T-helper 2 cell treated with Interferon-gamma antibody and Interleukin-4, amounts not matched to agents 100 ng/mL and 5 ng/mL, for 36 hours (primary cell): ENCODE measurements around the gene ACER3. TPM values are rescaled to one million over a fixed set of nuclear protein-coding genes. Genes with fewer than 3 reads are reported as not detected.
"Not testable (repeated sequence)": the region's sequence is repeated elsewhere in the genome, so short reads cannot be mapped to it uniquely, and the experiment has no call there.

Experiments used
- intact Hi-C: fragments of 100-400 bp; cut with micrococcal nuclease; formaldehyde crosslinking; loops from one replicate; pipeline ENCODE4 v1.15.1; 2023
- total RNA-seq: library from RNA; stranded (reverse); gene quantifications from 2 replicates; pipeline ENCODE4 v1.2.3, GENCODE V29; 2022

Gene ACER3
- total RNA-seq, 1 donor from 2014 or later: 18.1 TPM

DNA sequence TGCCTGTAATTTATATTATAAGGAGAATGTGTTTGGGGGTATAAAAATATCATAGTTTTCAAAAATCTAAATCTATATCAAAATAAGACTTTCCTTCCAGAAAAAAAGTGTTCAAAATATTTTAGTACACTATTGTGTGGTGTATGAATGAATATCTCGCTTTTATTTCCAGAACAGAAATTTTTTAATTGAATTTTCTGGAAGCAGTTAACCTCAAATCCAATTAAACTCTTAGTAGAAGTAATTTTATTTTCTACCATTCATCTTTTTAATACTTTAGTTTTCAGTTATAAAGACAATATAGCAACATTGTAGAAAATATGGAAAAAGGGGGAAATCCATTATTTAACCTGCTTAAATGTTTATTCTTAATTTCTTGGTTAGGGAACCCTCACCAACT is 58.7 kb downstream of the ACER3 start:
- intact Hi-C loops: loop anchor here (1.0 kb wide), 3 partner anchors 59 to 185 kb away; partner anchors contain the start of gene ACER3

DNA sequence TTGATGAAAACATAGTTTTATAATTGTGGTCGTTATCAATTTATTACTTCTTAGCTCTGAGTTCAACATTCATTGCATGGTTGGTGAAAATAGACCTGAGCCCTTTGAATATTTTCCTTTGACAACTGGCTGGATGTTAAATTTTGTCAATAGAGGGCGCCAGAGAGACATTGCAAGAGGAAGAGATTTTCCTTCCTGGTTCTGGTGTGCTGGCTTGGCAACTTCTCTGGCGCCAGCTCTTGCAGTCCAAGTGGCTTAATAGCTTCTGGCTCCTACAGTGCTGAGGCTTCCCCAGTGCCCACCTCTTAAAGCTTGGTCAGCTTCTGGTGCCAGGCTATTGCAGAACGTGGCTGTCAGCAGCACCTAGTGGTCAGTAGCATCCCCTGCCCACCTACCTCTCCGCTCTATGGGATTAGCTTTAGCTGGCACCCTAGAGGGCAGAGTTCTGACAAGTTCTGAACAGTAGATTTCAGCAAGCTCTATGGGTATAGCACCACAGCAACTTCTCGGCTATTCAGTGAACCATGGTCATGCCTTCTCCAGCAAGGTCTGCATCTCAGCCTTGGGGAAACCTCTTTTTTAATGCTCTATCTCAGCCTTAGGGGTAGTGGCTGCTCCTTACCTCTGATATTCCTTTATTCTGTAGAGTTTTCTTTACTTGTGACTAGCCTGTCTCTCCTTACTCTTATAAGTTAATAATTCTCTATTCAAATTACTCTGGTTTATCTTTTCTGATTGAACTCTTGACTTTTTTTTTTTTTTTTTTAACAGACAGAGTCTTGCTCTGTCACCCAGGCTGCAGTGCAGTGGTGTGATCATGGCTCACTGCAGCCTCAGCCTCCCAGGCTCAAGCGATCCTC is 59.4 kb downstream of the ACER3 start:
- intact Hi-C loops: loop anchor here (1.0 to 5.0 kb wide), 4 partner anchors 60 to 186 kb away; partner anchors contain the start of gene ACER3

DNA sequence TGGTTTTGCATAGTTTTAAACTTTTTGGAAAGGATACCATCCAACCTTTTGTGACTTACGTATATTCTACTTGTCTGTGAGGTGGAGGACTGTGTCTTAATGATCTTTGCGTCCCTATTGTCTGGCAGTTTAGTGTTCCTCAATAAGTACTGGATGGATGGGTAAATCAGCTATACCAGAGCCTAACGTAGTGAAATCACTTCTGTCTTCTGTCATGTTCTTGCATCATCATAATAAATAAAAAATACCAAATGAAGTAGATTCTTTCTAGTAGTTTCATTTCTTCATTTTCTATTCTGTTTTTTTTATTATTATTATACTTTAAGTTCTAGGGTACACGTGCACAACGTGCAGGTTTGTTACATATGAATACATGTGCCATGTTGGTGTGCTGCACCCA is 66.4 kb downstream of the ACER3 start:
- intact Hi-C loops: no loop called here

DNA sequence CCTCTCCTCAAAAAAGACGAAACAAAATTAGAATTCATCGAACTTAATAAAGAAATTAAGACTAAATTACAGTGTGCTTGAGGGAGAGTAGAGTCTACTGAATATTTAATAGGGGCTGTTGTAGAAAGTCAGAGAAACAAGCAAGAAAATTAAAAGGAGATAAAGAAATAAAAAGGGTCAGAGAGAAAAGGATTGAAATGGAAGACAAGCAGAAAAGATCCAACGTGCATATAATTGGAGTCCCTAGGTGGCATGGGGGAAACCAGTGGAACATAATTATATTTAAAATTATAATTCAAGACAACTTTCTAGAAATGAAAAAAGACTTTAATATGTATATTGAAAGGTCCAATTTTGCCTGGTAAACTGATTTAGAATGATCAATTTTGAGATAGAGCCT is 74.3 kb downstream of the ACER3 start:
- intact Hi-C loops: no loop called here

DNA sequence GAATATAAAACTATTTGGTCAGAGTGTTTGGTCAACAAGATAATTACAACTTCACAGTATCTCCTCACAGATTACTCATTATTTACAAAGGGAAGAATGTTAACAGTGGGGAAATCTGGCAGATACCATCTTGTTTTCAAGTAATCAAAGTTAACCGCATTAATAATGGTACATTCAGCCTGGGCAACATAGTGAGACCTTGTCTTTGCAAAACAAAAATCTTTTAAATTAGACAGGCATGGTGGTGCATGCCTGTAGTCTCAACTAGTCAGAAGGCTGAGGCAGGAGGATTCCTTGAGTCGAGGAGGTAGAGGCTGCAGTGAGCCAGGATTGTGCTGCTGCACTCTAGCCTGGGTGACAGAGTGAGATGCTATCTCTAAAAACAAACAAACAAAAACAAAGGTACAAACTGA is 78.5 kb downstream of the ACER3 start:
- intact Hi-C loops: no loop called here

DNA sequence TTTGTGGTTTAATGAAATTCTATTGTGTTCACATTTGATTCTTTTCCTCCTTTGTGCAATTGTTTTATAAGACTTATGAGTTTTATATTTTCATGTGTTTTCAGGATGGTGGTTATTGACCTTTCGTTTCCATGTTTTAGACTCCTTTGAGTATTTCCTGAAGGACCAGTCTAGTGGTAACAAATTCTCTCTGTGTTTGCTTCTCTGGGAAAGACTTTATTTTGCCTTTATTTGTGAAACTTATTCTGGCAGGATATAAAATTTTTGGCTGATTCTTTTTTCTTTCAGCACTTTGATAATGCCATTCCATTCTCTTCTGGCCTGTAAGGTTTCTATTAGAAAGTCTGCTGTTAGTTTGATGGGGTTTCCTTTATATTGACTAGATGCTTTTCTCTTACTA is 83.5 kb downstream of the ACER3 start:
- intact Hi-C loops: no loop called here

DNA sequence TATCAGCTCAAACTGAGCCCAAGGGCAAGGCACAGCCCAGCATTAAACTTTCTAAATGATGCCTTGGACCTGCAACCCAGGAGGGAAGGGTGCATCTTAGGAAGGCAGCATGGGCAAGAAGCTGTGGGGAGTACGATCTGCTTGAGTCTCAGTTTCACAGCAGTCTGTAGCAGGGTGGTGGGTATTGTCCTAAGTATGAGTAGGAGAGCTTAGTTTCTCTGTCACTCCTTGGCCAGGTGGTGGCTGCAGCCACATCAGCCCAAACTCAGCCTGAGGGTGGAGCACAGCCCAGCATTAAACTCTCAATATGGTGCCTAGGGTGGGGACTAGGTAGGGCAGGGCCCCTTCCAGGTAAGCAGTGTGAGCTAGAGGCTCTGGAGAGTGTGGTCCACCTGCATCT is 85.5 kb downstream of the ACER3 start:
- intact Hi-C loops: no loop called here

DNA sequence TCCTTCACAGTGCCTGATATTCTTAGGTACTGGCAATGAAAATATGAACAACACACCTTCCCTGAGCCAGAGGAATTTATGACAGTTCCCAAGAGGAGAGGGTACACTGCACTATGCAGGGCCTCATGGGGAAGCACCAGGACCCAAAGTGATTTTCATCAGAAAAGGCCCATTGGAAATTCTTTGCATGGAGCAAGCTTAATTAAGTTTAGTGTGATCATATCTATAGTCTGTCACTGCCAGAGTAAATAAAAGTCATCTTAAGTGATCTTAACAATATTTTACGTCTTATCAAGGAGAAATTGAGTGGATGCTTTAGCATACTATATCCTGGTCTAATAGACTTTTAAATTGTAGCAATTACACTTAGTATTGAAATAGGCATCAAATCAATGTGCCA is 86.5 kb downstream of the ACER3 start:
- intact Hi-C loops: no loop called here

DNA sequence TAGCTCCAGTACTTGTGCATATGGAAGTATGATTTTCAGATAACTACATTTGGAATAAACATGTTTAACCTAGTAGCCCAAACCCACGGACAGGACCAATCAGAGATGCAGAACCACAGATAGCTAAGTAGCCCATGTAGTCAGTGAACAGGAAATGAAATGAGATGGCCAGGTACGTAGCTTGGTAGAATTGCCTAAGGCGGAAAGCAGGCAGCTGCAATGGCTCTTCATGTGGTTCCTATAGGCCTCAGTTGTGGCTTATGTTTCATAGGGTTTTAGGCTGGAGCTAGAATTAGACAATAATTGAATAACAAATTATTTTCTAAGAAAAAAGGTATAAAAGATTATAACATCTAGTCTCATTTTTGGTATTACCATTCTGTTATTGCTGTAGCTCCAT is 87.1 kb downstream of the ACER3 start:
- intact Hi-C loops: no loop called here

DNA sequence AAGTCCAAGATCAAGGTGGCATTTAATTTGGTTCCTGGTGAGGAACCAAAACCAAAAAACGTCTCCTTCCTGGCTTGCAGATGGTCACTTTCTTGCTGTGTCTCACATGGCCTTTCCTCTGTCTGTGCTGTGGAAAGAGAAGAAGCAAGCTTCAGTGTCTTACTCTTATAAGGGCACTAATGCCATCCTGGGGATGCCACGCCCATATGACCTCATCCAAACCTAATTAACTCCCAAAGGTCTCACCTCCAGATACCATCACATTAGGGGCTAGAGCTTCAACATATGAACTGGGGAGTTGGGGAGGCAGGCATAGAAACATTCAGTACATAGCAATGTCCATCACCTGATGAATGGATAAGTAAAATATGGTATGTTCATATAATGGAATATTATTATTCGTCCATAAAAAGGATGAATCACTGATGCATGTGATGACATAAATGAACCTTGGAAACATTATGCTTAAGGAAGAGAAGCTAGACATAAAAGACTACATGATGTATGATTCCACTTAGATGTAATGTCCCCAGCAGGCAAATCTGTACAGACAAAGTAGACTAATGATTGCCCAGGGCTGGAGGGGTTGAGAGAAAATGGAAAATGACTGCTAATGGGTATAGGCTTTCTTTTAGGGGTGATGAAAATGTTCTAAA is 94.9 kb downstream of the ACER3 start:
- intact Hi-C loops: no loop called here

DNA sequence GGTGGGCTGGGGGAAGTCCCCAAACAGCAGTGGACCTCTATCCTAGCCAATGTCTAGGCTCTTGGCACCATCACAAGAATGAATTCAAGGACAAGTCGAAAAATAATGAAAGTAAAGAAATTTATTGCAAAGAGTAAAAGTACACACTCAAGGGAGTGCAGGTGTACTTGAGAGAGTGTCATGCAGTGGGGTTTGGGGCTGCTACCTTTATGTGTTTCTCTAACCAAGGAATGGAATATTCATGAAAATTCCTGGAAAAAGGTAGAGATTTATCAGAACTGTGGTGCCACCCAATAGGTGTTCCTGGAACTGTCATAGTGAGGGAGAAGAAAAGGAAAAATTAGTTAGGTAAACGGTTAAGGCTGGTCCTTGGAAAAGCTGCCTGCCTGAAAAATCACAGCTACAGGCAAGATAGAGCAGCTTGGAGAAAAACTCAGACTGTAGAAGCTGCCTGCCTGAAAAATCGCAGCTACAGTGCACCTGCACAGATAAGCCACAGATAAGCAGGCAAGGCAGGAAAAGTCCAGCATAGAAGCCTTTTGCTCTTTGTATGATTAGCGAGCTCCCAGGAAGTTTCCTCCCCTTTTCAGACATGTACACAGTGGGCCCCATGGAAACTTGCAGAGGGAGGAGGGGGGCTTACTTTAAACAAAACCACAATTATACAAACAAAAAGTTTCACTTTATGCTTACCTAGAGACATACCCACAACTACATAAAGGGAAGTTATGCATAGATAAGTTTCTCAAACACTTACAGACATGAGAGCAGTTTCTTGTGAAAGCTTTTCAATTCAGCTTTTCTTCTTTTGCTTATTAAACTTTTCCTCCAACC is 102.1 kb downstream of the ACER3 start:
- intact Hi-C loops: no loop called here

DNA sequence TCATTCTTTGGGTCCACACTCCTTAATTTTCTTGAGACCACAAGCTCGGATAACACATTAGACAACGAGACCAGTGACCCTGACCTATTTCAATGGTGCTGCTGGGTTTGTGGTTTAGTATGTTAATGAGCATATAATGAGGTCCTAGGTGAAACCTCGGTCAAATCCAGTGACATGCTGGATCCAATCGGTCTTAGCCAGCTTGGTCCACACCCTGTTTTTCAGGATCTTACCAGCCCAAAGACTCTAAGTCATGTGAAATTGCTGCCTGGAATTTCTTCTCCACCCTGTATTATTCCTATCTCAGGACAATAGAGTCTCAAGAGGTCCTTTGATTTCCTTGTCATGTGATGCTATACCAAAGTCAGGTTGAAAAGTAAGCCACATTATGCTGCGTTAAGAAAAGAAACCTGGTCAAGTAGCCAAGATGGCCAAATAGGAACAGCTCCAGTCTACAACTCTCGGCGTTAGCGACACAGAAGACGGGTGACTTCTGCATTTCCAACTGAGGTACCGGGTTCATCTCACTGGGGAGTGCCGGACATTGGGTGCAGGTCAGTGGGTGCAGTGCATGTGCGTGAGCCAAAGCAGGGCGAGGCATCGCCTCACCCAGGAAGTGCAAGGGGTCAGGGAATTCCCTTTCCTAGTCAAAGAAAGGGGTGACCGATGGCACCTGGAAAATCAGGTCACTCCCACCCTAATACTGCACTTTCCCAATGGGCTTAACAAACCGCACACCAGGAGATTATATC is 102.9 kb downstream of the ACER3 start:
- intact Hi-C loops: not testable (repeated sequence)

DNA sequence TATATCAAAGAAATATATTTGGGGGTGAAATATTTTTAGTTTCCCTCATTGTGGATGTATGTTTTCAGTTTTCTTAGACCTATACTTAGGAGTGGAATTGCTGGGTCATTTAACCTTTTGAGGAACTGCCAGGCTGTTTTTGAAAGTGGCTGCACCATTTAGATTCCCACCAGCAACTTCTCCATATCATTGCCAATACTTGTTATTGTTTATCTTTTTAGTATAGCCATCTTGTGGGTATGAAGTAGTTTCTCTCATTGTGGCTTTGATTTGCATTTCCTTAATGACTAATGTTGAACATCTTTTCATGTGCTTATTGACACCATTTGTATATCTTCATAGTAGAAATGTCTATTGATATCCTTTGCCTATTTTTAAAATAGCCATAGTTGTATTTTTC is 111.3 kb downstream of the ACER3 start:
- intact Hi-C loops: no loop called here

DNA sequence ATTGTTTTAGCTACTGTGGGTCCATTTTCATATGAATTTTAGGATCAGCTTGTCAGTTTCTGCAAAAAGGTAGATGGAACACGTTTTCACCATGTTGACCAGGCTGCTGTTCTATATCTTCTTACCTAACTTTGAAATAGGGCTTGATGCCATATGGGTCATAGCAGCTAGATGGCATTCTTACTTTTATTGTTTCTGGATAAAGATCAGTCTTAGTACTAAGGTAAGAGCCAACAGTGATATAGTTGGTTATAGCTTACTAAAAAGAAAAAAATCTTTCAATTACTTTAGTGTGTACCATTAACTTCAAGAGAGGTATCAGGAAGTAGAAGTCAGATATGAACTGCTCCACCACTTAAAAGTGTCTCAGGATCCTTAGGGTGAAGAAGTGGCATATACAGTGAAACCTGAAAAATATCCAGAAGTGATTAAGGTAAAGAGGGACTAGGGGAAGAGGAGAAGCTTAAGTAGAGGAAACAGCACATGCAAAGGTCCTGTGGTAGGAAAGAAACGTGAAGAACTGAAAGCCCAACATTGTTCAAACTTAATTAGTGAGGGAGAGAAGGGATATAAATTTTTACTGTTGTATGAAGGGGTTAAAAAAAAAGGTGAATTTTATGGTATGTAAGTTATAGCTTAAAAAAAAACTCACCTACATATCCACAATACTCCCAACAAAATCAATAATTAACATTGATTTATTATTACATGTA is 113.6 kb downstream of the ACER3 start:
- intact Hi-C loops: no loop called here

DNA sequence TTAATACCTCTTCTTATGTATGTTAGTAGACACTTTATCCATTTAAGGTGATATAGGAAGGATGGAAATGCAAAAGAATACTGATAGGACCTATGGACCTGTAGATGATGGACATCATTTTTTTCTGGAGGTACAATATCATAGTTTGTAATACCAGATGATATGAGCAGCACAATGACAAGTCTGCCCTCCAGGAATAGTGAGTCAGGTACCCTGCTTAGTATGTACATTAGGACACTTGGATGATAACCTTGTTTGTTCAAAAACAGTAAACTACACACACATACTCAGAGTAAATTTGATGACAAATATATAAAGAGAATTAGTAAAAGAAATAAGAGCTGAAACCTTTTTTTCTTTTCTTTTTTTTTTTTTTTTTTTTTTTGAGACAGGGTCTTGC is 114.8 kb downstream of the ACER3 start:
- intact Hi-C loops: no loop called here

DNA sequence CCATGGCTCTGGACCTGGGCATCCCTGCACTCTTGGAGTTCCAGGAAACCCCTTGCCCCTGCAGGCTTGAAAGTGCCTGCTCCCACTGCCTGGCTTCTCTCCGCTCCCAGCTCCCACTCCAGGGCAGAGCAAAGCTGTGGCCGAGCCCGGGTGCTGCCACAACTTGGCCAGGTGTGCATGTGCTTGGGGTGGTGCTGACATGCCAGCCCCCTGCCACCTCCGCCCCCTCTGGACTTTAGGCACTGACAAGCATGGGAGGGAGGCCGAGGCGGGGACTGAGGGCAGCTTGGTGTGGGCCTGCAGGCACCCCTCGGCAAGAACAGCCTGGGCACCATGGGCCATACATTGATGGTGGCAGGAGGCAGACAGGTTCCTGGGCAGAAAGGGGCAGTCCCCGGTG is 117.1 kb downstream of the ACER3 start:
- intact Hi-C loops: no loop called here

DNA sequence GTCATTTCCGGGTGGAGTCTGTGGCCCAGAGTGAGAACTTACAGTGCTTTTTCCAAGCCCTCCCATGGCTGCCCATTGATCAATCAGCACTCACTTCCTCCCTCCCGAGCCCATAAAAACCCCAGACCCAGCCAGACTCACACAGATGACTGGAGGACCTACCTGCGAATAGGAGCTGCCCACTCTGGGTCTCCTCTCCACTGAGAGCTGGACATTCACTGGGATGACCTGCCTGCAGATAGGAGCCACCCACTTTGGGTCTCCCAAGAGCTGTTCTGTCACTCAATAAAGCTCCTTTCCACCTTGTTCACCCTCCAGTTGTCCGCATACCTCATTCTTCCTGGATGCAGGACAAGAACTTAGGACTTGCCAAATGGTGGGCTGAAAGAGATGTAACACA is 117.5 kb downstream of the ACER3 start:
- intact Hi-C loops: no loop called here

DNA sequence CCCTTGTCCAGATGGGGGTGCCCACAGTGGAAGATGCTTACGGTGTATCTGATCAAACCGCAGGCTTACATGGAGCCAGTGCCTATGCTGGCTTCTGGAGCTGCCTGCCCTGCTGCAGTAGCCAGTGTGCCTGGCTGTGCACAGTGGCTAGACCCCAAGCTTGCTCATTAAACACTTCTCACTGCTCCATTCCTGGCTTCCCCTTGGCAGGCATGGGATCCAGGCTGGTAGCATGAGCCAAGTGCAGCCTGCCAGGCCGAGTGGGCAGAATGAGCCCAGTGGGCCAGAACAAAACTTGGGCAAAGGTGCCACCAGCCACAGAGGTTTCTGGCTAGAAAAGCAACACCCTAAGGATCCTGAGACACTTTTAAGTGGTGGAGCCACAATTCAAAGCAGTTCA is 118.1 kb downstream of the ACER3 start:
- intact Hi-C loops: no loop called here

DNA sequence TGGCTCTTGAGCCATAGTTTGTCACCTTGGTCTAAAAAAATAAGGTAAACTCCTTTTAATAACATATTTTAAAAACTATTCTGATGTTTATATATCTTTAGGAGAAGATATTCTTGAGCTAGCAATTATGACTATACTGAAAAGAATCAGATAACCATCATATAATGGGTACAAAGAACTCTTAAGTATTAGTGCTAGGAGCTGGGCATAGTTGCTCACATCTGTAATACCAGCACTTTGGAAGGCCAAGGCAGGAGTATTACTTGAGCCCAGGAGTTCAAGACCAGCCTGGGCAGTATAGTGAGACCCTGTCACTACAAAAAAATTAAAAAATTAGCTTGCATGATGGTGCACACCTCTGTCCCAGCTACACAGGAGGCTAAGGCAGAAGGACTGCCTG is 119.5 kb downstream of the ACER3 start:
- intact Hi-C loops: no loop called here

DNA sequence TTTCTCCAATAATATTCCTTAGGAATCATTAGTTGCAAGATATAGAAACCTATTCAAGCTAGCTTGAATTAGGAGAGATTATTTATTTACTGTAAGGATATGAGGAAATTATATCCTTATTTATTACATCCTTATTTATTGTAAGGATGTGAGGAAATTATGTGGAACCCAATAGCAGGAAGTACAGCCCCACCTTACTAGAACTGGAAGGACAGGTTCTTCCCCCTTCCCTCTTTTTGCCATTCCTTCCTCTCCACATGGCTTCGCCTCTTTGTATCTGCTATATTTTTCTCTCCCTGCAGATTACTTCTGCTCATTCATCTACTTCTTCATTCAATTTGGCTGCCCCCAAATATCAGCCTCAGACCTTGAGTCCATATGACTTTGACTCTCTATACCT is 124.0 kb downstream of the ACER3 start:
- intact Hi-C loops: no loop called here

DNA sequence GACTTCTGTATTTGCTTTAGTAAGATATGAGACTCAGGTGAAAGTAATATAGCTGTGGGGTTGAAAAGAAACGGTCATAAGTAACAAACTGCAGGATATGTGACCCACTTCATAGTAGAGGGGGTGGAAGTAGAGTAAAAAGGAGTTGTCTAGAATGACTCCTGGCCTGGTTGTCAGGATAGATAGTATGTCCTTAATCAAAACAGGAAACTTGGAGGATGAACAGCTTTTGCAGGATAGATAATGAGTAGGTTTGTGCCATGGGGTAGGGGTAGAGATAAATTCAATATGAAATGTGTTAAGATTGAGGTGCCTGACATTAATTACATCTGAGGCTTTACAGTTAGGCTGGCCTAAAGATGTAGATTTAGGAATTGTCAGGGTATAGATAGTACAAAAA is 126.5 kb downstream of the ACER3 start:
- intact Hi-C loops: no loop called here
